ENCODE data around the gene MCF2L2.

GRCh38 chr3:183385698-183386613 is 42.5 kb downstream of the MCF2L2 start:
- TF ChIP-seq SUZ12 (IDR thresholded peaks at IDR 0.05) (no peak), BHLHE40 (IDR thresholded peaks at IDR 0.05; ENCODE audit: borderline replicate concordance) (no peak), CTBP1 (IDR thresholded peaks at IDR 0.05; ENCODE audit: borderline replicate concordance) (no peak), FOXK2 (IDR thresholded peaks at IDR 0.05) (no peak), FOXA1 (IDR thresholded peaks at IDR 0.05) (no peak), FOXM1 (IDR thresholded peaks at IDR 0.05; ENCODE audit: borderline replicate concordance) (no peak), LEF1 (IDR thresholded peaks at IDR 0.05; ENCODE audit: borderline replicate concordance) (no peak)

Data from HEK293T (cell line).